Measurements from ENCODE around the gene AFP.
"Not testable (repeated sequence)": the region's sequence is repeated elsewhere in the genome, so short reads cannot be mapped to it uniquely, and the experiment has no call there.

The AFP gene

GRCh38 chr4:73435984-73436383, at the start of gene AFP:
AFP (plus strand) TSS chr4:73436221; CDS start chr4:73436263, 42 bp downstream.
- DNase-seq (ENCODE audit: low read depth): no peak

- no peak for DNase-seq (ENCODE audit: low read depth)
Measured at GRCh38 chr4:73387552-73387951, 48.5 kb upstream of the AFP start.

GRCh38 chr4:73388887-73389286, 47.1 kb upstream of the AFP start:
- DNase-seq (ENCODE audit: low read depth): no peak

DNA sequence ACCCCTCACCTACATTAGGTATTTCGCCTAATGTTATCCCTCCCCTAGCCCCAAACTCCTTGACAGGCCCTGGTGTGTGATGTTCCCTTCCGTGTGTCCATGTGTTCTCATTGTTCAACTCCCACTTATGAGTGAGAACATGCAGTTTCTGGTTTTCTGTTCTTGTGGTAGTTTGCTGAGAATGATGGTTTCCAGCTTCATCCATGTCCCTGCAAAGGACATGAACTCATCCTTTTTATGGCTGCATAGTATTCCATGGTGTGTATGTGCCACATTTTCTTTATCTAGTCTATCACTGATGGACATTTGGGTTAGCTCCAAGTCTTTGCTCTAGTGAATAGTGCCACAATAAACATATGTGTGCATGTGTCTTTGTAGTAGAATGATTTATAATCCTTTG, 46.4 kb upstream of the AFP start:
- DNase-seq (ENCODE audit: low read depth): not testable (repeated sequence)

DNA sequence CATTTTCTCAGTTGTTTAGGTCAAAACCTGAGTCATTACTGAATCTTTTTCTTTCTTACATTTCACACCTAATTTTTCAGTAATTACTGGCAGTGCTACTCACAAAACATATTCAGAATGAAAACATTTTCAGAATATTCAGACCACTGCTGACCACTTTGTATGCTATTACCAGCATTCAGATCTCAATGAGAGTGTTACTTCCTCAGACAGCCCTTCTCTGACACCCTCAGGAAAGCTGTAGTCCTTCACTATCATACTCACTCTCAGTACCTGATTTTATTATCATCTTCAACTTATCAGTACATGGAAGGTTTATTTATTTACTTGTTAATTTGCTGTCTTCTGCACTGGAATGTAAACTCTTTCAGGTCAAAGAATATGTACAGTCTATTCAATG, 44.2 kb upstream of the AFP start:
- DNase-seq (ENCODE audit: low read depth): no peak

DNA sequence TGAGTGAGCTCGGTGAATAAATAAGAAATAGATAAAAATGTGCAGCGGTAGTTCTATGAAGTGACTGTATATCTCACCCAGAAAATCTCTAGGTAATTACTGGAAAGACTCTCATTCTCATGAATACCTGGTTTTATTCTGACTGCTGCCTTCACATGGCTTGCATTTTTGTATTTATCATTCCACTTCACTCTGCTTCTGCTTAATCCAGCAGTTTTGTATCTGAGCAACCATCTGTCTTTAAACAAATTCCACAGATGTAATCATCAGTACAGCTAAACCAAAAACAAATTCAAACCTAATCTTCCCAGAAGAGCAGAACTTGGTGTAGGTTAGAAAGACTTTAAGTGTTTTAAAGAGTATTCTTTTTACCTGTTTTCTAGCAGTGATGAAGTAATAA, 43.1 kb upstream of the AFP start:
- DNase-seq (ENCODE audit: low read depth): no peak

DNA sequence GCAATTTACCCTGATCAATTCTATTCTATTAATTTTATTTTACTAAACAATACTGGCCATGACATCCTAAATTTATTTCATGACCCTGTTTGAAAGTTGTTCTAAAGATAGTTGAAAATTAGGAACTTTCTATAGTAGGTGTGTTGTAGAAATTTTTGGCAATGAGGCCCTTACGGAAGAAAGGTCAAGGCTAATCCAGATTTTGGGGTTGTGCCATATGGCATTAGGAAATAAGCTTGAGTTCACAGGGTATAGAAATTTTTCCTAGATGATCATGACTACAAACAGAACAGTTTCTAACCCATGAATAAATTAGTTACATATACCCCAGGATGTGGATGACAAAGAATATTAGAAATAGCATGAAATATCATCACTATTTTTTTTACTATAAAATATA, 39.7 kb upstream of the AFP start:
- no peak for DNase-seq (ENCODE audit: low read depth)

DNA sequence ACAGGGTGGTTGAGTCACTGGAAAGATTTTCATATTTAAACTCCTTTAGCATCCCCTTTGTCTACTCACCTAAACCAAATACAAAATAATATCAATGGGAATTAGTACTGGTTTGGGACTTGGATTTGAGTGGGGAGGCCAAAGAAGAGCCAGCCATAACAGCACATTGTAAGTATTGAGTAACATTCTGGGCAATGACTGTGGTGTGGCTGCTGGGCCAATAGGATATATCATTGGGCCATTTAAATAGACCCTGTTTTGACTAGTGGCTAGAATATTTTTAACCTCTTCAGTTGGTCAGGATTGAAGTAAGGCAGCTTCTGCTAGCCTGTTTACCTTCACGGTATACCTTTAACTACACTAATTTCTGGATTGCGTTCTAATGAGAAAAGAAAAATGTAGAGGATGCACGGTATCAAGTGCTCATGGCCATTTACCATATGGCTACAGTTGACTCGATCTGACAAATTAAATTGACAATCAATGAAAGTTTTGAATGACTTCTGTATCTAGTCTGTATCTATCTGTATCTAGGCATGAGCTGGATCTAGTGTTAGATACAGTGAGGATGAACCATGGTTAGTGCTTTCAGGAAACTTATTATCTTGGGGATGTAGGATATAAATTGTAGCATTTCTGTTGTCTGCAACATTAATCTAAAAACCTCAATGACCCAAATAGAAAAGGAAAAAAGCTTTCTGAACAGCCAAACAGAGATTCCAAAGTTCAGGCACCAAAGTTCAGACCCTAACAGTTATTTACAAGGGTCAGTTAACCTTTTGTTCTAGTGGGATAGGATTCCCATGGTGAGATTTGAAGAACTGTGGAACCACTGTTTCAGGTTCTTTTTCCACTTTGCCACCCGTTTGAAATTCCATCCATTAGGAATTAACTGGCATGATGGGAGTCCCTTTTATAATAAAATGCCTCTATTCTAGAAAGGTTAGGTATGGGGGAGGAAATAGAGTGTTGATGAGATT, 38.7 kb upstream of the AFP start:
- no peak for DNase-seq (ENCODE audit: low read depth)

GRCh38 chr4:73401412-73401811, 34.6 kb upstream of the AFP start:
- DNase-seq (ENCODE audit: low read depth): no peak

- DNase-seq (ENCODE audit: low read depth): no peak
Measured at GRCh38 chr4:73404042-73404441, 32.0 kb upstream of the AFP start, which contains the start of gene ALB. ALB (plus strand) TSS chr4:73404287; CDS start chr4:73404328, 41 bp downstream.

- no peak for DNase-seq (ENCODE audit: low read depth)
Measured at GRCh38 chr4:73404457-73404856, 31.6 kb upstream of the AFP start.

- DNase-seq (ENCODE audit: low read depth): no peak
Measured at GRCh38 chr4:73405138-73405537, 30.9 kb upstream of the AFP start.

DNA sequence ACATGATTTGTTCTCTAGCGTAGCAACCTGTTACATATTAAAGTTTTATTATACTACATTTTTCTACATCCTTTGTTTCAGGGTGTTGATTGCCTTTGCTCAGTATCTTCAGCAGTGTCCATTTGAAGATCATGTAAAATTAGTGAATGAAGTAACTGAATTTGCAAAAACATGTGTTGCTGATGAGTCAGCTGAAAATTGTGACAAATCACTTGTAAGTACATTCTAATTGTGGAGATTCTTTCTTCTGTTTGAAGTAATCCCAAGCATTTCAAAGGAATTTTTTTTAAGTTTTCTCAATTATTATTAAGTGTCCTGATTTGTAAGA, 29.5 kb upstream of the AFP start:
- no peak for DNase-seq (ENCODE audit: low read depth)

- DNase-seq (ENCODE audit: low read depth): no peak
Measured at GRCh38 chr4:73407227-73407673, 28.8 kb upstream of the AFP start.

DNA sequence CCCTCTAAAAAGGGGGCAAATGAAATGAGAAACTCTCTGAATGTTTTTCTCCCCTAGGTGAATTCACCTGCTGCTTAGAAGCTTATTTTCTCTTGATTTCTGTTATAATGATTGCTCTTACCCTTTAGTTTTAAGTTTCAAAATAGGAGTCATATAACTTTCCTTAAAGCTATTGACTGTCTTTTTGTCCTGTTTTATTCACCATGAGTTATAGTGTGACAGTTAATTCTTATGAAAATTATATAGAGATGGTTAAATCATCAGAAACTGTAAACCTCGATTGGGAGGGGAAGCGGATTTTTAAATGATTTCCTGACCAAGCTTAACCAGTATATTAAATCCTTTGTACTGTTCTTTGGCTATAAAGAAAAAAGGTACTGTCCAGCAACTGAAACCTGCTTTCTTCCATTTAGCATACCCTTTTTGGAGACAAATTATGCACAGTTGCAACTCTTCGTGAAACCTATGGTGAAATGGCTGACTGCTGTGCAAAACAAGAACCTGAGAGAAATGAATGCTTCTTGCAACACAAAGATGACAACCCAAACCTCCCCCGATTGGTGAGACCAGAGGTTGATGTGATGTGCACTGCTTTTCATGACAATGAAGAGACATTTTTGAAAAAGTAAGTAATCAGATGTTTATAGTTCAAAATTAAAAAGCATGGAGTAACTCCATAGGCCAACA, 27.7 kb upstream of the AFP start:
- DNase-seq (ENCODE audit: low read depth): no peak

DNA sequence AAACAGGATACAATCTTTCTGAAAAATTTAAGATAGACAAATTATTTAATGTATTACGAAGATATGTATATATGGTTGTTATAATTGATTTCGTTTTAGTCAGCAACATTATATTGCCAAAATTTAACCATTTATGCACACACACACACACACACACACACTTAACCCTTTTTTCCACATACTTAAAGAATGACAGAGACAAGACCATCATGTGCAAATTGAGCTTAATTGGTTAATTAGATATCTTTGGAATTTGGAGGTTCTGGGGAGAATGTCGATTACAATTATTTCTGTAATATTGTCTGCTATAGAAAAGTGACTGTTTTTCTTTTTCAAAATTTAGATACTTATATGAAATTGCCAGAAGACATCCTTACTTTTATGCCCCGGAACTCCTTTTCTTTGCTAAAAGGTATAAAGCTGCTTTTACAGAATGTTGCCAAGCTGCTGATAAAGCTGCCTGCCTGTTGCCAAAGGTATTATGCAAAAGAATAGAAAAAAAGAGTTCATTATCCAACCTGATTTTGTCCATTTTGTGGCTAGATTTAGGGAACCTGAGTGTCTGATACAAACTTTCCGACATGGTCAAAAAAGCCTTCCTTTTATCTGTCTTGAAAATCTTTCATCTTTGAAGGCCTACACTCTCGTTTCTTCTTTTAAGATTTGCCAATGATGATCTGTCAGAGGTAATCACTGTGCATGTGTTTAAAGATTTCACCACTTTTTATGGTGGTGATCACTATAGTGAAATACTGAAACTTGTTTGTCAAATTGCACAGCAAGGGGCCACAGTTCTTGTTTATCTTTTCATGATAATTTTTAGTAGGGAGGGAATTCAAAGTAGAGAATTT, 26.8 kb upstream of the AFP start:
- no peak for DNase-seq (ENCODE audit: low read depth)

DNA sequence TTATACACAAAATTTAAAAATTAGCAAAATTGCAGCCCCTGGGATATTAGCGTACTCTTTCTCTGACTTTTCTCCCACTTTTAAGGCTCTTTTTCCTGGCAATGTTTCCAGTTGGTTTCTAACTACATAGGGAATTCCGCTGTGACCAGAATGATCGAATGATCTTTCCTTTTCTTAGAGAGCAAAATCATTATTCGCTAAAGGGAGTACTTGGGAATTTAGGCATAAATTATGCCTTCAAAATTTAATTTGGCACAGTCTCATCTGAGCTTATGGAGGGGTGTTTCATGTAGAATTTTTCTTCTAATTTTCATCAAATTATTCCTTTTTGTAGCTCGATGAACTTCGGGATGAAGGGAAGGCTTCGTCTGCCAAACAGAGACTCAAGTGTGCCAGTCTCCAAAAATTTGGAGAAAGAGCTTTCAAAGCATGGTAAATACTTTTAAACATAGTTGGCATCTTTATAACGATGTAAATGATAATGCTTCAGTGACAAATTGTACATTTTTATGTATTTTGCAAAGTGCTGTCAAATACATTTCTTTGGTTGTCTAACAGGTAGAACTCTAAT, 26.0 kb upstream of the AFP start:
- DNase-seq (ENCODE audit: low read depth): no peak

DNA sequence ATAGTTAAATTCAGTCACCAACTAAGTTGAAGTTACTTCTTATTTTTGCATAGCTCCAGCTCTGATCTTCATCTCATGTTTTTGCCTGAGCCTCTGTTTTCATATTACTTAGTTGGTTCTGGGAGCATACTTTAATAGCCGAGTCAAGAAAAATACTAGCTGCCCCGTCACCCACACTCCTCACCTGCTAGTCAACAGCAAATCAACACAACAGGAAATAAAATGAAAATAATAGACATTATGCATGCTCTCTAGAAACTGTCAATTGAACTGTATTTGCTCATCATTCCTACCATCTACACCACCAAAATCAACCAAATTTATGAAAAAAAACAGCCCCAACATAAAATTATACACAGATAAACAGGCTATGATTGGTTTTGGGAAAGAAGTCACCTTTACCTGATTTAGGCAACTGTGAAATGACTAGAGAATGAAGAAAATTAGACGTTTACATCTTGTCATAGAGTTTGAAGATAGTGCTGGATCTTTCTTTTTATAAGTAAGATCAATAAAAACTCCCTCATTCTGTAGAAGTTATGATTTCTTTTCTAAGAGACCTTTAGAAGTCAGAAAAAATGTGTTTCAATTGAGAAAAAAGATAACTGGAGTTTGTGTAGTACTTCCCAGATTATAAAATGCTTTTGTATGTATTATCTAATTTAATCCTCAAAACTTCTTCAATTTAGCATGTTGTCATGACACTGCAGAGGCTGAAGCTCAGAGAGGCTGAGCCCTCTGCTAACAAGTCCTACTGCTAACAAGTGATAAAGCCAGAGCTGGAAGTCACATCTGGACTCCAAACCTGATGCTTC, 24.9 kb upstream of the AFP start:
- DNase-seq (ENCODE audit: low read depth): no peak

DNA sequence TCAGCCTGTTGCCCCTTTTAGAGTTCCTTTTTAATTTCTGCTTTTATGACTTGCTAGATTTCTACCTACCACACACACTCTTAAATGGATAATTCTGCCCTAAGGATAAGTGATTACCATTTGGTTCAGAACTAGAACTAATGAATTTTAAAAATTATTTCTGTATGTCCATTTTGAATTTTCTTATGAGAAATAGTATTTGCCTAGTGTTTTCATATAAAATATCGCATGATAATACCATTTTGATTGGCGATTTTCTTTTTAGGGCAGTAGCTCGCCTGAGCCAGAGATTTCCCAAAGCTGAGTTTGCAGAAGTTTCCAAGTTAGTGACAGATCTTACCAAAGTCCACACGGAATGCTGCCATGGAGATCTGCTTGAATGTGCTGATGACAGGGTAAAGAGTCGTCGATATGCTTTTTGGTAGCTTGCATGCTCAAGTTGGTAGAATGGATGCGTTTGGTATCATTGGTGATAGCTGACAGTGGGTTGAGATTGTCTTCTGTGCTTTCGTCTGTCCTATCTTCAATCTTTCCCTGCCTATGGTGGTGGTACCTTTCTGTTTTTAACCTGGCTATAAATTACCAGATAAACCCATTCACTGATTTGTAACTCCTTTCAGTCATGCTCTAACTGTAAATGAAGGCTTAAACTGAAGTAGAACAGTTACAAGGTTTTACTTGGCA, 24.1 kb upstream of the AFP start:
- DNase-seq (ENCODE audit: low read depth): no peak

- DNase-seq (ENCODE audit: low read depth): no peak
Measured at GRCh38 chr4:73413294-73413755, 22.7 kb upstream of the AFP start.

DNA sequence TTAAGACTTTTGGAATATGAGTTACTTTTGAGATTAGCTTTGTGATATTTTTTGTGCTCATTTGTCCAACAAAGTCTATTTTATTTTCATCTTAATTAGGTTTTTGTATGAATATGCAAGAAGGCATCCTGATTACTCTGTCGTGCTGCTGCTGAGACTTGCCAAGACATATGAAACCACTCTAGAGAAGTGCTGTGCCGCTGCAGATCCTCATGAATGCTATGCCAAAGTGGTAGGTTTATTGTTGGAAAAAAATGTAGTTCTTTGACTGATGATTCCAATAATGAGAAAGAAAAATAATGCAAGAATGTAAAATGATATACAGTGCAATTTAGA, 21.1 kb upstream of the AFP start:
- no peak for DNase-seq (ENCODE audit: low read depth)

All from activated T-cell treated with anti-CD3 and anti-CD28 coated beads for 48 hours (primary cell).